ENCODE results near the gene ALCAM.

GRCh38 chr3:105394177-105394576 lies 27.5 kb downstream of the ALCAM start:
- TF ChIP-seq POLR2AphosphoS5 (IDR thresholded peaks at IDR 0.05; ENCODE audit: borderline replicate concordance, low read depth, low read length) (no peak), EZH2 (IDR thresholded peaks at IDR 0.05) (no peak)

All from SK-N-MC (cell line).